A673 (cell line): ENCODE results near the gene C4BPA.

ENCODE experiments used
- CTCF ChIP-seq: fragments of 300-800, 200-600 bp; sonication (generic); conservative IDR thresholded peaks from 2 replicates; pipeline ENCODE4 v1.5.1; 2017; ENCODE audit warnings: low read depth, mild to moderate bottlenecking, antibody characterized with exemption, low read length, moderate library complexity, mixed read lengths
- EZH2 ChIP-seq: fragments of 200-600 bp; sonication (generic); IDR thresholded peaks from 2 replicates; pipeline ENCODE4 v1.6.1; 2017; ENCODE audit warnings: borderline replicate concordance, low read depth, mild to moderate bottlenecking, mixed read lengths, antibody characterized with exemption, low read length; ENCODE audit not compliant: poor library complexity, severe bottlenecking

- TF ChIP-seq CTCF (no peak), EZH2 (no peak)
Measured at GRCh38 chr1:207071426-207071825, 32.6 kb upstream of the C4BPA start.
